K562 (cell line): ENCODE measurements around the gene ARHGEF16. TPM values are rescaled to one million over a fixed set of nuclear protein-coding genes. Genes with fewer than 3 reads are reported as not detected.

Experiments
- CTBP1 ChIP-seq: fragments of 450-650 bp; IDR thresholded peaks from 2 replicates; pipeline ENCODE4 v1.6.1; 2016; ENCODE audit warnings: borderline replicate concordance
- ZBTB1 ChIP-seq: sonication (generic); formaldehyde crosslinking; IDR thresholded peaks from 2 replicates; pipeline ENCODE4 v1.8.1; 2023; ENCODE audit warnings: missing genetic modification reagents, low read depth, mild to moderate bottlenecking, borderline replicate concordance
- ZNF764 ChIP-seq: fragments of 250-450 bp; sonication (Bioruptor Pico); IDR thresholded peaks from 2 replicates; pipeline ENCODE4 v1.4.0; 2020; ENCODE audit warnings: low read depth, mild to moderate bottlenecking, moderate library complexity
- polyA plus RNA-seq, 8 experiments: library from polyadenylated mRNA; depleted of rRNA in 4 of 8; stranded (reverse) in 5 of 8; unstranded in 3 of 8; fragments of >200 nt; fragmentation: Nextera tagmentation in 2 of 8; fragmentation: Illumina TruSeq in 1 of 8; extraction: Ambion mirVana in 2 of 8; extraction: Trizol in 1 of 8; gene quantifications; 2 replicates each; pipeline versions ENCODE4 v1.2.1 to v1.2.3, GENCODE V29; 2011 to 2014; ENCODE audit warnings: inconsistent platforms in 1 of 8, missing spikeins in 1 of 8
- total RNA-seq, 7 experiments: library from RNA; depleted of rRNA in 6 of 7; stranded (reverse); fragments of >200 nt in 6 of 7; fragmentation: Illumina TruSeq in 2 of 7; extraction: Trizol in 2 of 7; gene quantifications; 2 replicates each; pipeline versions ENCODE4 v1.2.1 to v1.2.3, GENCODE V29; 2011 to 2021; ENCODE audit warnings: low replicate concordance in 1 of 7
- TF ChIP-seq, protein P1 (sequence below): fragments of 250-450 bp; sonication (Bioruptor Pico); IDR thresholded peaks from 2 replicates; pipeline ENCODE4 v1.8.0; 2021; ENCODE audit warnings: moderate library complexity, mild to moderate bottlenecking, inconsistent platforms
- TF ChIP-seq, protein P2 (sequence below), 2 experiments: fragments of 450-650 bp in 1 of 2; IDR thresholded peaks; 2 replicates each; pipeline ENCODE4 v1.6.1; 2011 to 2017; ENCODE audit warnings: low read depth in 2 of 2, antibody characterized with exemption in 1 of 2, borderline replicate concordance in 1 of 2, low read length in 1 of 2, mild to moderate bottlenecking in 1 of 2, mixed read lengths in 1 of 2; ENCODE audit not compliant: control insufficient read depth in 1 of 2

ARHGEF16 gene
- total and polyA plus RNA-seq, 9 of the 15 experiments (the other 6 are each of a cell fraction or from before 2014, with no cell fraction given), result 0.15 to 1.2 (median 0.49) TPM; not detected in 2

DNA sequence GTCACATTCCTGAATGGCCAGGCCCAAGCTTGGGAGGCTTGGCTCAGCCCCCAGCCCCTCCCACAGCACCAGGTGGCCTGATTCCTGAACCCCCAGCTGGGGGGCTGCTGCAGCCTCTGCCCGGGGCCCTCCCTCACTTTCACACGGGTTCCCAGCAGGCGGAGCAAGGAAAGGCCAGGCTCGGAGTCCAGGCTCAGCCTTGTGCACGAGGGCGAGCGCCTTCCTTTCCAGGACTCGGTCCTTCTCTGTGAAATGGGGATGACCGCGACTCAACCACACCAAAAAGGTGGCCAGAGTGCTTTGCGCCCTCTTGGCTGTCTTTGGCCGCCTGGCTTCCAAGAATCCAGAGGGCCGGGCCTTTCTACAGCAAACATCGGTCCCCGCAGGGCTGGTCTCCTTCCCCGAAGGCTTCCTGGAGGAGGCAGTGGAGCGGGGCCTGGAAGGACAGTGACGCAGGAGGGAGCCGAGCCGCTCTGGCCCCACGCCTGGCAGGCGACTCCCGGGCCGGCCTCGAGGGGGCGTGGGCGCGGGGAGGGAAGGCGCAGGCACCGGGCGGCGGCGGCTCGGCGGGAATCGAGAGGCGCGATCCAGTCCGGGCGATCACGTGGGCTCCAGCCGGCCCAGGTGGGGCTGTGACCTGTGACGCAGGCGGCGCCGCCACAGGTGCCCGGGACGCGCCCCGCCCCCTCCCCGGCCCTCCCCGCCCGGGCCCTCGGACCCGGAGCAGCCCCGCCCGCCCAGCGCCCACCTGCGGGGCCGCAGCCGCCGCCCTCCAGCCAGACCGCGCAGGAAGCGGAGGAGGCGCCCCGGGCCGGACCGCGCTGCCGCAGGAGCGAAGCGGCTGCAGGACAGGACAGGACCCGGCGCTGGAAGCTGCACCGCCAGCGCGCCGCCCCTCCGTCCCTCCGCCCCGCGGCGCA lies at the start of gene ARHGEF16 (continued):
- TF ChIP-seq, protein P1, sequence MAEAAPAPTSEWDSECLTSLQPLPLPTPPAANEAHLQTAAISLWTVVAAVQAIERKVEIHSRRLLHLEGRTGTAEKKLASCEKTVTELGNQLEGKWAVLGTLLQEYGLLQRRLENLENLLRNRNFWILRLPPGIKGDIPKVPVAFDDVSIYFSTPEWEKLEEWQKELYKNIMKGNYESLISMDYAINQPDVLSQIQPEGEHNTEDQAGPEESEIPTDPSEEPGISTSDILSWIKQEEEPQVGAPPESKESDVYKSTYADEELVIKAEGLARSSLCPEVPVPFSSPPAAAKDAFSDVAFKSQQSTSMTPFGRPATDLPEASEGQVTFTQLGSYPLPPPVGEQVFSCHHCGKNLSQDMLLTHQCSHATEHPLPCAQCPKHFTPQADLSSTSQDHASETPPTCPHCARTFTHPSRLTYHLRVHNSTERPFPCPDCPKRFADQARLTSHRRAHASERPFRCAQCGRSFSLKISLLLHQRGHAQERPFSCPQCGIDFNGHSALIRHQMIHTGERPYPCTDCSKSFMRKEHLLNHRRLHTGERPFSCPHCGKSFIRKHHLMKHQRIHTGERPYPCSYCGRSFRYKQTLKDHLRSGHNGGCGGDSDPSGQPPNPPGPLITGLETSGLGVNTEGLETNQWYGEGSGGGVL (CRISPR knock-in tag), result no peak
- TF ChIP-seq CTBP1 (peak; percentile 91), ZNF764 (CRISPR knock-in tag) (peak; percentile 32; the same call in 1 of the 2 replicates), ZBTB1 (peak; percentile 81; the same call in 1 of the 2 replicates)
- TF ChIP-seq, protein P2, sequence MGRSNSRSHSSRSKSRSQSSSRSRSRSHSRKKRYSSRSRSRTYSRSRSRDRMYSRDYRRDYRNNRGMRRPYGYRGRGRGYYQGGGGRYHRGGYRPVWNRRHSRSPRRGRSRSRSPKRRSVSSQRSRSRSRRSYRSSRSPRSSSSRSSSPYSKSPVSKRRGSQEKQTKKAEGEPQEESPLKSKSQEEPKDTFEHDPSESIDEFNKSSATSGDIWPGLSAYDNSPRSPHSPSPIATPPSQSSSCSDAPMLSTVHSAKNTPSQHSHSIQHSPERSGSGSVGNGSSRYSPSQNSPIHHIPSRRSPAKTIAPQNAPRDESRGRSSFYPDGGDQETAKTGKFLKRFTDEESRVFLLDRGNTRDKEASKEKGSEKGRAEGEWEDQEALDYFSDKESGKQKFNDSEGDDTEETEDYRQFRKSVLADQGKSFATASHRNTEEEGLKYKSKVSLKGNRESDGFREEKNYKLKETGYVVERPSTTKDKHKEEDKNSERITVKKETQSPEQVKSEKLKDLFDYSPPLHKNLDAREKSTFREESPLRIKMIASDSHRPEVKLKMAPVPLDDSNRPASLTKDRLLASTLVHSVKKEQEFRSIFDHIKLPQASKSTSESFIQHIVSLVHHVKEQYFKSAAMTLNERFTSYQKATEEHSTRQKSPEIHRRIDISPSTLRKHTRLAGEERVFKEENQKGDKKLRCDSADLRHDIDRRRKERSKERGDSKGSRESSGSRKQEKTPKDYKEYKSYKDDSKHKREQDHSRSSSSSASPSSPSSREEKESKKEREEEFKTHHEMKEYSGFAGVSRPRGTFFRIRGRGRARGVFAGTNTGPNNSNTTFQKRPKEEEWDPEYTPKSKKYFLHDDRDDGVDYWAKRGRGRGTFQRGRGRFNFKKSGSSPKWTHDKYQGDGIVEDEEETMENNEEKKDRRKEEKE (IDR thresholded peaks at IDR 0.05; ENCODE audit: borderline replicate concordance in 1 of 2, control insufficient read depth in 1 of 2, low read depth in 2 of 2, low read length in 1 of 2), result no peak
